HEK293 (cell line): ENCODE measurements around the gene CSKMT.

Experiments
- KLF7 ChIP-seq: fragments of 450-650 bp; formaldehyde crosslinking; IDR thresholded peaks from 2 replicates; pipeline ENCODE4 v1.5.1; 2016; ENCODE audit warnings: missing biosample characterization, missing genetic modification characterization, borderline replicate concordance
- RBAK ChIP-seq: fragments of 450-650 bp; formaldehyde crosslinking; IDR thresholded peaks from 2 replicates; pipeline ENCODE4 v1.5.1; 2016; ENCODE audit warnings: missing biosample characterization, missing genetic modification characterization

DNA sequence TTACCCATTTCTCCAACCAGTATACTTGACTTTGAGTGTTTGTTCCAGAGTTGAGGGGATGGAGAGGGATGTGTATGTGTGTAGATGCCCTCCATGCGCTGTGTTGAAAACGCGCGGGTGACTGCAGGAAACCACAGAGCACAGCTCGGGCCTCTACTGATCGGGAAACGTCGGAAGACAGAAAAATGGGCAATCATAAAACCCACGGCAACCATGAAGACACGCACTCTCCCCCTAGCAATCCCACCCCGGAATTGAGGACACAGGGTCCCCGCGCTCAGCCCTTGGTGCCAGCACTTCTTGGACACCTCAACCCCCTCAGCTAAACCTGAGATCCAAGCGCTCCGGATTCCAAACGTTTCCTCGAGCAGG, 6.1 kb downstream of the CSKMT start:
- TF ChIP-seq RBAK (tag by site-specific recombination) (no peak), KLF7 (tag by site-specific recombination) (no peak)
